Measurements from ENCODE around the gene VAV2. TPM values are rescaled to one million over a fixed set of nuclear protein-coding genes. Genes with fewer than 3 reads are reported as not detected.
A peak's percentile ranks its signal among the peaks of the same experiment; 100 is the strongest.

Gene VAV2
- total and polyA plus RNA-seq, 7 donors = 3.8 to 23.3 (median 7.2) TPM

- TF ChIP-seq EP300 (IDR thresholded peaks at IDR 0.05) = no peak
- TF ChIP-seq POLR2A (IDR thresholded peaks at IDR 0.05) = no peak
- TF ChIP-seq CTCF (IDR thresholded peaks at IDR 0.05) = no peak
- no peak overlapping the region for H3K27ac ChIP-seq
- intact Hi-C loops (cut with DNase I) = no loop called here
- peaks cover 0 to 8% (median 2%) of the 10 kb centered on the region in 4 donors for H3K4me1 ChIP-seq
- 91% methylated on average over 18 of the region's 18 CpGs for WGBS, 2 donors
- DNase-seq = peak; percentile 52
- no peaks in the 10 kb centered on the region for H3K9me3 ChIP-seq
- no peaks in the 10 kb centered on the region for H3K36me3 ChIP-seq
- H3K27me3 ChIP-seq = no peaks in the 10 kb centered on the region
- no peak overlapping the region for H3K4me3 ChIP-seq
Measured at GRCh38 chr9:133946840-133947486, 45.2 kb downstream of the VAV2 start.

GRCh38 chr9:133945977-133946753, 46.0 kb downstream of the VAV2 start:
- no peaks in the 10 kb centered on the region for H3K36me3 ChIP-seq
- WGBS, 2 donors = 84 to 92% methylated on average over 14 of the region's 14 CpGs
- H3K27ac ChIP-seq = no peak overlapping the region
- no peaks in the 10 kb centered on the region for H3K27me3 ChIP-seq
- no peak for TF ChIP-seq POLR2A (IDR thresholded peaks at IDR 0.05)
- no peak for TF ChIP-seq POLR2AphosphoS5 (IDR thresholded peaks at IDR 0.05)
- no peak for TF ChIP-seq CTCF (IDR thresholded peaks at IDR 0.05)
- TF ChIP-seq EP300 (IDR thresholded peaks at IDR 0.05) = no peak
- H3K4me1 ChIP-seq = peaks cover 0 to 3% (median 1%) of the 10 kb centered on the region in 4 donors
- H3K9me3 ChIP-seq = no peaks in the 10 kb centered on the region
- H3K4me3 ChIP-seq = no peak overlapping the region
- intact Hi-C loops (cut with DNase I) = no loop called here
- peak; percentile 46 for DNase-seq

GRCh38 chr9:133945314-133945975, 46.7 kb downstream of the VAV2 start:
- H3K36me3 ChIP-seq = no peaks in the 10 kb centered on the region
- TF ChIP-seq POLR2AphosphoS5 (IDR thresholded peaks at IDR 0.05) (no peak), EP300 (IDR thresholded peaks at IDR 0.05) (no peak)
- intact Hi-C loops (cut with DNase I) = no loop called here
- no peaks in the 10 kb centered on the region for H3K27me3 ChIP-seq
- H3K27ac ChIP-seq = no peak overlapping the region
- 67 to 79% methylated on average over 13 of the region's 13 CpGs for WGBS, 2 donors
- no peak overlapping the region for H3K4me3 ChIP-seq
- H3K9me3 ChIP-seq = no peaks in the 10 kb centered on the region
- H3K4me1 ChIP-seq = no peaks in the 10 kb centered on the region
- DNase-seq = peak; percentile 59

GRCh38 chr9:133944746-133945135, 47.4 kb downstream of the VAV2 start:
- no peak overlapping the region for H3K27ac ChIP-seq
- no peaks in the 10 kb centered on the region for H3K36me3 ChIP-seq
- no peaks in the 10 kb centered on the region for H3K9me3 ChIP-seq
- intact Hi-C loops (cut with DNase I) = no loop called here
- H3K4me1 ChIP-seq = no peaks in the 10 kb centered on the region
- 89 to 92% methylated on average over 14 of the region's 14 CpGs for WGBS, 2 donors
- H3K4me3 ChIP-seq = no peak overlapping the region
- TF ChIP-seq POLR2A (IDR thresholded peaks at IDR 0.05) = no peak
- TF ChIP-seq CTCF (IDR thresholded peaks at IDR 0.05) = no peak
- no peak for TF ChIP-seq POLR2AphosphoS5 (IDR thresholded peaks at IDR 0.05)
- no peak for TF ChIP-seq EP300 (IDR thresholded peaks at IDR 0.05)
- DNase-seq = no peak
- no peaks in the 10 kb centered on the region for H3K27me3 ChIP-seq

Measured in sigmoid colon (tissue), 7 donors.